Endodermal cell (in vitro differentiated cells): ENCODE results near the gene TMBIM6. TPM values are rescaled to one million over a fixed set of nuclear protein-coding genes. Genes with fewer than 3 reads are reported as not detected.
A peak's percentile ranks its signal among the peaks of the same experiment; 100 is the strongest.

Source experiments
- DNase-seq: peaks from one replicate; pipeline ENCODE4 v3.0.0-alpha.2; 2017
- H3K27ac ChIP-seq: 2 replicates; pipeline ENCODE4 v1.5.1; 2013; ENCODE audit warnings: mild to moderate bottlenecking, low read depth, low read length, moderate library complexity
- H3K27me3 ChIP-seq: 2 replicates; pipeline ENCODE4 v1.6.1; 2013; ENCODE audit warnings: mild to moderate bottlenecking, low read length, moderate library complexity; ENCODE audit not compliant: insufficient read depth, control insufficient read depth, poor library complexity, severe bottlenecking
- H3K36me3 ChIP-seq: 2 replicates; pipeline ENCODE4 v1.7.0; 2013; ENCODE audit warnings: mild to moderate bottlenecking, low read length, moderate library complexity; ENCODE audit not compliant: control insufficient read depth, insufficient read depth
- H3K4me1 ChIP-seq: one replicate; pipeline ENCODE4 v1.7.0; 2013; ENCODE audit warnings: low read length; ENCODE audit not compliant: control insufficient read depth, insufficient read depth
- H3K4me3 ChIP-seq: 2 replicates; pipeline ENCODE4 v1.5.1; 2013; ENCODE audit warnings: mild to moderate bottlenecking, low read length, moderate library complexity
- H3K9ac ChIP-seq: 2 replicates; pipeline ENCODE4 v1.6.1; 2013; ENCODE audit warnings: mild to moderate bottlenecking, low read length, moderate library complexity; ENCODE audit not compliant: poor library complexity, severe bottlenecking; ENCODE audit errors: extremely low read depth
- H3K9me3 ChIP-seq: 2 replicates; pipeline ENCODE4 v1.6.1; 2013; ENCODE audit warnings: mild to moderate bottlenecking, low read length, moderate library complexity; ENCODE audit not compliant: control insufficient read depth
- H3K27ac Mint-ChIP-seq: 2 replicates; pipeline ENCODE4 v1.8.0; 2020; ENCODE audit warnings: mixed read lengths
- H3K27me3 Mint-ChIP-seq: 2 replicates; pipeline ENCODE4 v1.8.0; 2021; ENCODE audit warnings: mild to moderate bottlenecking, mixed read lengths; ENCODE audit not compliant: insufficient read depth
- H3K36me3 Mint-ChIP-seq: 2 replicates; pipeline ENCODE4 v1.8.0; 2020; ENCODE audit warnings: low read depth, mixed read lengths
- H3K4me1 Mint-ChIP-seq: 2 replicates; pipeline ENCODE4 v1.8.0; 2020; ENCODE audit warnings: mixed read lengths
- H3K4me3 Mint-ChIP-seq: 2 replicates; pipeline ENCODE4 v1.8.0; 2020; ENCODE audit warnings: mild to moderate bottlenecking, moderate library complexity, mixed read lengths
- H3K9me3 Mint-ChIP-seq: 2 replicates; pipeline ENCODE4 v1.8.0; 2020; ENCODE audit warnings: mild to moderate bottlenecking, mixed read lengths
- CTCF ChIP-seq: fragments of 200-600 bp; sonication (generic); conservative IDR thresholded peaks from 2 replicates; pipeline ENCODE4 v1.5.0; 2021; ENCODE audit warnings: antibody characterized with exemption, mild to moderate bottlenecking
- WGBS, 2 experiments: methylation state at CpG; one replicate each; pipeline versions ENCODE4 v1.1.5 to v1.1.7; 2013; ENCODE audit warnings: missing lambda C conversion rate in 2 of 2, mixed read lengths in 1 of 2; ENCODE audit not compliant: insufficient coverage in 1 of 2, insufficient read length in 1 of 2; 5-methylcytosine and 5-hydroxymethylcytosine counted together
- total RNA-seq, 2 donors: library from RNA; stranded (reverse); fragmentation: NEBNext Ultra II Directional in 1 of 2; extraction: Animal tissue kit (Norgen Biotek cat#: 25700) in 1 of 2; gene quantifications; 2 replicates in 1 of 2; 3 replicates in 1 of 2; pipeline ENCODE4 v1.2.1, GENCODE V29; 2021

Gene TMBIM6
- total RNA-seq, 2 donors from 2014 or later, result 426 to 455 TPM

- 90 to 91% methylated on average over 4 to 12 of the region's 12 CpGs for WGBS, 2 experiments
- H3K4me3 Mint-ChIP-seq, result no peak overlapping the region
These were observed 66.7 kb downstream of the TMBIM6 start for GRCh38 chr12:49807991-49808580.

GRCh38 chr12:49808686-49809380, 67.5 kb downstream of the TMBIM6 start:
- H3K27ac Mint-ChIP-seq, result no peak overlapping the region
- DNase-seq, result peak; percentile 55
- no peaks in the 10 kb centered on the region for H3K27me3 Mint-ChIP-seq
- peaks cover 16% of the 10 kb centered on the region for H3K36me3 Mint-ChIP-seq
- H3K4me1 Mint-ChIP-seq, result peaks cover 33% of the 10 kb centered on the region
- Histone ChIP-seq H3K27ac (peak overlapping the region; percentile 98), H3K4me1 (peaks cover 3% of the 10 kb centered on the region), H3K27me3 (no peaks in the 10 kb centered on the region), H3K9me3 (no peaks in the 10 kb centered on the region), H3K4me3 (no peak overlapping the region), H3K36me3 (peaks cover 3% of the 10 kb centered on the region), H3K9ac (no peak overlapping the region)
- no peak overlapping the region for H3K4me3 Mint-ChIP-seq
- 58 to 79% methylated on average over 4 to 14 of the region's 14 CpGs for WGBS, 2 experiments
- no peak for TF ChIP-seq CTCF
- no peaks in the 10 kb centered on the region for H3K9me3 Mint-ChIP-seq

More at GRCh38 chr12:49807991-49808580, 66.7 kb downstream of the TMBIM6 start:
- Mint-ChIP-seq H3K9me3 (no peaks in the 10 kb centered on the region), H3K4me1 (peaks cover 36% of the 10 kb centered on the region), H3K27ac (peak overlapping the region; percentile 17), H3K27me3 (no peaks in the 10 kb centered on the region), H3K36me3 (peaks cover 18% of the 10 kb centered on the region)
- Histone ChIP-seq H3K27me3 (no peaks in the 10 kb centered on the region), H3K27ac (peak overlapping the region; percentile 98), H3K4me1 (peaks cover 9% of the 10 kb centered on the region), H3K36me3 (peaks cover 6% of the 10 kb centered on the region), H3K9me3 (no peaks in the 10 kb centered on the region), H3K4me3 (no peak overlapping the region), H3K9ac (no peak overlapping the region)
- no peak for TF ChIP-seq CTCF
- no peak for DNase-seq

GRCh38 chr12:49809381-49809905, 68.1 kb downstream of the TMBIM6 start:
- peaks cover 3% of the 10 kb centered on the region for H3K36me3 ChIP-seq
- H3K27ac Mint-ChIP-seq, result peak overlapping the region; percentile 85
- no peak for TF ChIP-seq CTCF
- H3K4me3 Mint-ChIP-seq, result no peak overlapping the region
- peak overlapping the region; percentile 98 for H3K27ac ChIP-seq
- peaks cover 28% of the 10 kb centered on the region for H3K4me1 Mint-ChIP-seq
- H3K4me1 ChIP-seq, result no peaks in the 10 kb centered on the region
- H3K36me3 Mint-ChIP-seq, result peaks cover 17% of the 10 kb centered on the region
- H3K9me3 ChIP-seq, result no peaks in the 10 kb centered on the region
- no peak overlapping the region for H3K9ac ChIP-seq
- no peak overlapping the region for H3K4me3 ChIP-seq
- DNase-seq, result peak; percentile 63
- no peaks in the 10 kb centered on the region for H3K27me3 Mint-ChIP-seq
- no peaks in the 10 kb centered on the region for H3K9me3 Mint-ChIP-seq
- no peaks in the 10 kb centered on the region for H3K27me3 ChIP-seq
- WGBS, 2 experiments, result 90% methylated on average over 4 of the region's 4 CpGs; no CpG with 5 or more reads in 1 of the 2 experiments
